Non-pigmented ciliary epithelial cell (primary cell): Measurements from ENCODE around the gene SIK2.
"Not testable (repeated sequence)": the region's sequence is repeated elsewhere in the genome, so short reads cannot be mapped to it uniquely, and the experiment has no call there.

Source experiments
- DNase-seq: peaks from one replicate; pipeline ENCODE4 v3.0.0-alpha.2; 2010; ENCODE audit warnings: low read depth

SIK2 gene

DNA sequence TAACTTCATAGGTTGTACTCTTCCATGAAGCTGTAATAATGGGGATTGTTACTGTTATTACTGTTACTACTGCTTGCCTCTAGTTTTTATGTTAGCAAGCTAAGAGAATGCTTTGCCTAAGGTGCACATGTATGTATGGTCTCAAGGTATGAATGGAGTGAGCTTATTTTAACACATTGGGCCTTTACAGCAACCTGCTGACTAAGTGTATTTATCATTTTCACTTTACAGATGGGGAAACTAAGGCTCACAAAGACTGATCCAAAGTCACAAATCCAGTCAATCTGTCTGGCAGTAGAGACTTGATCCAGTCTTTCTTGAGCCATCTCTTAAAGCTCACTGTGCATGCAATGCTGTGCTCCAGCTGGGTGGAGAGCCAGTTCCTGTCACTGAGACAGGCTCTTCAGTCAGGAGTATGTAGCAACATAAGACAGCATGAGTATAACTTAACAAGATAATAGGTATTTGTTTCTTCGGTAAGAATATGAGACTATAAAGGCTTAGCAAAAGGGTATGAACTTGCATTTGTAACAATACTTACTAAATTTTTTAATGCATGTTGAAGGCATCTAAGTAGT is 97.4 kb downstream of the SIK2 start:
- no peak for DNase-seq

DNA sequence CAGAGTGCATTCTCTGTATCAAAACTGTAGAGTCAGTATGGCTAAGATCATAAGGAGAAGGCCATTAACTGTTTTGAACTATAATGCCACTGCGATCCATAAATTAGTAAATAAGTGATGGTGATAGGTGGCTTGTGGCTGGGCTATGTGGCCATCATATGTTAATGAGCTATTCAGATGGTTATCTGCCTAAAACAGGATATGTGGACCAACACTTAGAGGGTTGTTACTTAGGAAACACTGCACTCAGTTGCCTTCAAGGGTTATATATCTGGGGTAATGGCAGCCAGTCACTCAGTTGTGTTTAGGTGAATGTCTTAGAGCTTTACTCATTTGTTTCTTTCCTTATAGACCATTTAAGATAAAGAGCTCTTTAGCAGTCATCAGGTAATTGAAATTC is 97.9 kb downstream of the SIK2 start:
- DNase-seq, result no peak

DNA sequence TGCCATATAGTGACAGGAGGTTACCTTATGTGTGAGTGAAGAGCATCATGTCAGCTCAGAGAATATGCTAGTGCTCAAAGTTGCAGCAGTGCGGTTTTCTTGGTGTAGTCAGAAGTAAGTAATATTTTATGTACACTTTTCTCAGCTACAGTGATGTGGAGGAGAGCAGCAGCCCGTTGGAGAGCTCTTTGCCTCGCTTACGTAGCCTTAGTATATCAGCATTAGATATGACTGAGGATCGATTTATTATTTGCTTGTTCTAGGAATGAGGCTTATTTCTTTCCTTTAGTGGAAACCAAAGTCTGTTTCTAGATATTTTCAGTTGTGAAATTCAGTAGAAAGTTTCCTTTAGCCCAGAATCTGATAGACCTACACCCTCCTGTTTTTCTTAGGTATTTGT is 100.4 kb downstream of the SIK2 start:
- DNase-seq, result no peak

DNA sequence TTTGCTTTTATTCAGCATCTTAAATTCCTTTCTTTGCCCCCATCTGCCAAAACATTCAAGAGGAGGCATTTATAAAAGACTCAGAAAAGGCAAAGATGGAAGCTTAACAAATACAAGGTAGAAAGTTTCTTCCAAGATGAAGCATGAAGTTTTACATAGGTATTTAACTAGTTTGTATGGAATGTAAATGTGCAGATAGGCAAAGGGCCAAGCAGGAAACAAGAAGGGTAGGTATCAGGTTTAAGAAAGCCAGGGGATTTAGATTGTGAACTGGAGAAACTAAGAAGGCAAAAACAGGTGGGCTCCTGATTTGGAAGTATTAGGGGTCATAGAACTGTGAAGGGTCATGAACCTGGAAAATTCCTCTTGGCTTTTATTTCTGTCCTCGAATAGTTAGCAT is 101.3 kb downstream of the SIK2 start:
- DNase-seq, result no peak

DNA sequence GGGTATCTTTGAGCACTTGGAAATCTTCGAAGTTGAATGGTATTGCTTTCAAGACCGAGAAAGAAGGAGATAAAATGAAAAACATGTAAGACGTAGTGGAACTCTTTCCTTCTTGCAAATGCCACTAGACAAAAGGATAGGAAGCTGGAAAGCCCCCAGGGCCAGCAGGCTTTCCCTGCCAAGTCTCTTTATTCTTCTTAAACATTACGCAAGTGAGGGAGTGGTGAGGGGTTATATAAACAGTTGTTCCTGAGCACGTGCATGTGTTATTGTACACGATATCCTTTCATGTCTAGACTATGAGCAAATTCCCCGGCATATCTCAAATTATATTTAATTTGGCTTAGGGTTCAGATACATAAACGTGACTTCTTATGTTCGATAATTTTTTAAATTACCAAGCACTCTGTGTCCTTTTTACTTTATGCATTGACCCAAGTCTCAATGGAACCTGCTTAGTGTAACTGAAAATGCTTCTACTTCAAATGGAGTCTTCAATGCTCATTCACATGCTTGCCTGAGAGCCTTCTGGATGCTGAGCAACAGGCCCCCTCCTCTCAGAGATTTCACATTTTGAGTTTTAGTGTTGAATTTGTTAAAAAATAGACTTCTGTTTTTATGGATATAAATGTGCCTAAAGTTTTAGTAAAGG is 104.9 kb downstream of the SIK2 start:
- no peak for DNase-seq

DNA sequence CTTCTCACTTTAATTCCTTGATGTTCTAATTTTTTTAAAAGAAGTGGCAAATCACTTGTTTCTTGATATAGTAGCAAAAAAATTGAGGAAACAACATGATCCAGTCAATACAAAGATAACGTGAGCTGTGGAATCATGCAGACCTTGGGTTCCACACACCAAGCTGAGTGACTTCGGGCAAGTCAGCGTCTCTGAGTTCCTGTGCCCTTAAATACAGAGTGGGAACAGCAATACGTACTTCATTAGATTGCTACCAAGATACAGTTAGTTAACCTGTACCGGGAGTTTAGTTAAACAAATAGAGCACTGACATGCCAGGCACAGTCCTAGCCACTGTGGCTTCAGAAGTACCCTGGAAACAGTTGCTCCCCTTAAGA is 105.4 kb downstream of the SIK2 start:
- no peak for DNase-seq

DNA sequence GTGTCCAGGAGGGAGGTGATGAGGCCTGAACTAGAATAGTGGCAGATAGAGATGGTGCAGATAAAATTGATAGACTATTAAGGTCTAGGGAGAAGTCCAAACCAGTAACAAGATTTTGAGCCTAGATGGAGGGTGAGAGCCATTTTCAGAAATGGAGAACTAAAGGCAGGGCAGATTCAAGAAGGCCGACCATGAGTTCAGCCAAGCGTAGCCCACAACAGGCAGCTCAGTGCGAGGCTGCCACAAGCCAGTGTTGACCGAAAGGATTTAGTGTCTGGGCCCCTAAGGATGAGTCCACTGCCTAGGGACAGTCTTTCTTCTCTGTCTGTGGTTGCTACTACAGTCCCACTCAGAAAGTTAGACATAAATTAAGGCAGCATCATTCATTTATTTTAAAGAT is 112.3 kb downstream of the SIK2 start:
- no peak for DNase-seq

DNA sequence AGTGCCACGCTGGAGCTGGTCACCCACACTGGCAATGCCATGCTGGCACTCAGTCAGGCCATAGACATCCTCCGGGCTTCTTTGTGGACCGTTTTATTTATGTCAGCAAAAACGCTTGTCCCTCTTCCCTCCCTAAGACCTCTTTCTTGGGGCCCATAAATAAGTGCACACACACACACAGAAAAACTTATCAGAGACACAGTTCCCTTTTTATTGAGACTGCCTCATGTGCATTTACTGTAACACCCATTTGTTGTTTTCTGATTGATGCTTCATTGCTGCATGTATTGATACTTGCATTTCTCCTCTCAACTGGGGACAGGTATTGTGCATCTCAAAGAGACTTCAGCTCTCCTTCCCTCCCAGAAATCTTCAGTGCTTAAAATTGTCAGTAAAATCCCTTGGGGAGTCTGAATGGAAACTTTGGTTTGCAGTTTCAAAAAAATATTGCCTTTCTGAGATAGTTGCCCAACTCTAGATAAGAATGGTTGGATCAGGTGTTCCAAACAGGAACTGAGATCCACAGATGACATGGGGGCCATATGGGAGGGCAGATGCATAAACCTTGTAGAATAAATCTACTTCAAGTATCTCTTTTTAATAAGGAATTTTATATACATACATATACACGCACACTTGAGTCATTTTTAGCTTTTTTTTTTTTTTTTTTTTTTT is 113.0 kb downstream of the SIK2 start:
- DNase-seq, result no peak

DNA sequence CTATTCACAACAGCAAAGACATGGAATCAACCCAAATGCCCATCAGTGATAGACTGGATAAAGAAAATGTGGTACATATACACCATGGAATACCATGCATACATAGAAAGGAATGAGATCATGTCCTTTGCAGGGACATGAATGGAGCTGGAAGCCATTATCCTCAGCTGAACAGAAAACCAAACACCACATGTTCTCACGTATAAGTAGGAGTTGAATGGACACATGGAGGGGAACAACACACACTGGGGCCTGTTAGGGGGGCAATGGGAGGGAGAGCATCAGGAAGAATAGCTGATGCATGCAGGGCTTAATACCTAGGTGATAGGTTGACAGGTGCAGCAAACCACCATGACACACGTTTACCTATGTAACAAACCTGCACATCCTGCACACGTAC is 115.4 kb downstream of the SIK2 start:
- not testable (repeated sequence) for DNase-seq

DNA sequence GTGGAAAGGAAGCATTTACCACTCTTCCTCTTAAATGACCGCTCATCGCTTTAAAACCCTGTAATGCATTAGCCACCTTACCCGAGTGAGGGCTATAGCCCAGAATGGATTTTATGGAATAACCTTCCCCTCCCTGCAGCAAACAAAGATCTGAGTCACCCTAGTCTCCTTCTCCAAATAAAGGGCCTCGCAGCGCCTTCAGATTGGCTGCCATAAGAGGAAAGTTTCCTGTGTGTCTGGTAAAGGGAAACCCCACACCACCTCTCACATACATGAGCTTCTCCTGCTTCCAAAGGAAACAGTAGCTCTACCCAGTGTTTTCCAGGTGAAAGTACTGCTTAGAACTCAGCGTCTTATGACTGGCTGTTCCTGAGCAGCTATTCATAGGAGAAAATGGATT is 116.2 kb downstream of the SIK2 start:
- DNase-seq, result peak; percentile 53

DNA sequence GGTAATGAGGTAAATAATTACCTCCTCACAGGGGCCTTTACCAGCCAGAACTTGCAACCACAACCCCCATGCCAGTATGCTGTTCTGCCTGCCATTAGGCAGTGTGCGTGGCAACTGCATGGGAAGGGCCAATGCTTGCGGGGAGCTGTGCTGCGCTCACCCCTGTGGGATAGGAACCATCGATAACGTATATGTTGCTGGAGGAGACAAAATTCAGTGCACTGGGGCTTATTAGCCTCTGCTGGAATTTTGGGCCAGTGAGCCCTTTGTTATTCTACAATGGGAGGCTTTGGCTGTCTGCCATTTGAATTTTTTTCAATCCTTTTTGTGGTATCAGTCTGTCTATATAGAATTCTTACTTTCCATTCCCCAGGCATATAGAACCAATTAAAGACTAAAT is 116.6 kb downstream of the SIK2 start:
- DNase-seq, result no peak

DNA sequence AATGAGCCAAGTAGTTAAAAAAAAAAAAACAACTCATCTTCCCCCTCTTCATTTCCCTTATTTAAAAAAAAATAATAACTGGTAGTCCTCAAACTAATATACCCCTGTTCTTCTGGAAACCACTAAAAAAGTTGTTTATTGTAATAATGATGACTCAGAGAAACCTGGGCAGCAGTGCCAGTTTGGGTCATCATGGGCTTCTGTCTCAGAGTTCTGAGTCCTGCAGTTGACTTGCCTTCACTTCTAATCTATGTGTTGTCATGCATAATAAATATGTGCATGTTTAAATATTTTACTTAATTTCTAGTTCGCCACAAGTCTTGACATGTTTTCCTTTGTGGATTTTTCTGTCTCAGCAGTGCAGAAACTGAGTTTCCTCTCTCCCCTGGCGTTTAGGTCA is 117.1 kb downstream of the SIK2 start:
- DNase-seq, result no peak

DNA sequence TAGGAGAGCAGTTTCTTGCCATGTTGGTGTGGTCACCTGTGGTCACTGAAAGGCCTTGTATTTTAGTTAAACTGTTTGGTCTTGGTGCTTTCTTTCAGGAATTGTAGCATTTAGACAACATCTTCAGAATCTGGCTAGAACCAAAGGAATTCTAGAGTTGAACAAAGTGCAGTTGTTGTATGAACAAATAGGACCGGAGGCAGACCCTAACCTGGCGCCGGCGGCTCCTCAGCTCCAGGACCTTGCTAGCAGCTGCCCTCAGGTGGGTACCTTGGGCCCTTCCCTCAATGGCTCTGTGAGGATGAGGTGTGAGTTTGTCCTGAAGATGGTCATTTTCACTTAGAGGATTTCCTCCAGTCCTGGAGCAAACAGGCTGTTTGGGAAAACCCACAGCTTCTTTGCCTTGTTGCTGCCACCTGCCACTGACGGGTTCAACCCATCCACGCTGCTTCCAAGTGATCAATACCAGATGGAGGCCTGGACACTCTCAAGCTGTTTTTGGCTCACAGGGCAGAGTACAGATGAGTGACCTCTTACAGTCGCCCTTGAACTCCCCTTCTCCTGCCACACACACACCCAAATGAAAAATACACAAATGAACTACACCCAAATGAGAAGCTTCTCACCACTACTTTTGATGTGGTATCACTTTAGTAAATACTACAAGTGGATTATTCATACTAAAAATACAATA is 118.7 kb downstream of the SIK2 start:
- no peak for DNase-seq

DNA sequence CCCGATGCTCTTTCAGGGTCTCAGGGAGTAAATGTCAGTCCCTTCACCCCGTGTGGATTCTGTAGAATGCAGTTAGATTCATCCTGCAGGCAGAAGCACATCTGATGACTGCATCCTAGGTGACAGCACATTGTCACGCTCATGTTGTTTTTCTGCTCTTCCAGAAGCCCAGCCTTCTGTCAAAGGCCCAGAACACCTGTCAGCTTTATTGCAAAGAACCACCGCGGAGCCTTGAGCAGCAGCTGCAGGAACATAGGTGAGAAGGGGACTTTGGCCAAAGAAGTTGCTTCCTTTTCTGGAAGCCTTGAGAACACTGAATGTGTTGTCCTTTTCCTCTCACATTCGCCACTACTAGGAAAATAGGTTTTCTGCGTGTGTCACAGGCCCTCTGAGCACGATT is 120.3 kb downstream of the SIK2 start:
- DNase-seq, result no peak

DNA sequence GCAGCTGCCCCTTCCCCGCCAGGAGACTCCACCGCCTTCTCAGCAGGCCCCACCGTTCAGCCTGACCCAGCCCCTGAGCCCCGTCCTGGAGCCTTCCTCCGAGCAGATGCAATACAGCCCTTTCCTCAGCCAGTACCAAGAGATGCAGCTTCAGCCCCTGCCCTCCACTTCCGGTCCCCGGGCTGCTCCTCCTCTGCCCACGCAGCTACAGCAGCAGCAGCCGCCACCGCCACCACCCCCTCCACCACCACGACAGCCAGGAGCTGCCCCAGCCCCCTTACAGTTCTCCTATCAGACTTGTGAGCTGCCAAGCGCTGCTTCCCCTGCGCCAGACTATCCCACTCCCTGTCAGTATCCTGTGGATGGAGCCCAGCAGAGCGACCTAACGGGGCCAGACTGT is 121.3 kb downstream of the SIK2 start:
- DNase-seq, result no peak

DNA sequence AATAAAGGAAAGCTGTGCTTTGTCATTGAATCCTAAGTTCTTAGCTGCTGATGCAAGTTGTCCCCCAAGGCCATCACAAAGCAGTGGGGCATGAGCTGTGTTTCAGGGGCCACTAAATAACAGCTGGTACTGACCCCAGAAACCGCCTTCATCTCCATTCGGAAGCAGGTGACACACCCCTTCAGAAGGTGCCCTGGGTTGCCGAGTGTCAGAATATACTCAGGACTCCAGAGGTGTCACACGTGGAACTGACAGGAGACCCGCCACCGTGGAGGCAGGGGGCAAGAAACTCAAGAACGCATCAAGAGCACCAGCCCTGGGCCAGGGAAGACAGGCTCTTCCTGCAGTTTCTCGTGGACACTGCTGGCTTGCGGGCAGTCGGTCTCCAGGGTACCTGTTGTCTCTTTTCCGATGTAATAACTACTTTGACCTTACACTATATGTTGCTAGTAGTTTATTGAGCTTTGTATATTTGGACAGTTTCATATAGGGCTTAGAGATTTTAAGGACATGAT is 122.4 kb downstream of the SIK2 start:
- DNase-seq, result no peak

DNA sequence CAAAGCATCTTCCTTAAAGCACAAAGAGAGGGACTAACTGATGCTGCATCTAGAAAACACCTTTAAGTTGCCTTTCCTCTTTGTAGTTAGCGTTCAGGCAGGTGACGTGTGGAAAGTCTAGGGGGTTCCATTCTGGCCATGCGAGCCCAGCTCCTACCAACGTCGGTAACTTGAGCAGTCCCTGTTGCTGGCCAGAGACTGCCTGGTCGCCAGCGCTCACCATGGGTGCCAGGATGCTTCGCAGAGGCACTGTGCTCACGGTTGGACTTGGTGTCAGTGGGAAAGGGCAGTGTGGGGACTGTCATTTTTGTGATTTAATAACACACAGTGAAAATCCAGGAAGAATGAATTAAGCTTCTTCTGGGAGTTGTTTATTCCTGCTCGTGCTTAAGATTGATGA is 123.4 kb downstream of the SIK2 start:
- no peak for DNase-seq

DNA sequence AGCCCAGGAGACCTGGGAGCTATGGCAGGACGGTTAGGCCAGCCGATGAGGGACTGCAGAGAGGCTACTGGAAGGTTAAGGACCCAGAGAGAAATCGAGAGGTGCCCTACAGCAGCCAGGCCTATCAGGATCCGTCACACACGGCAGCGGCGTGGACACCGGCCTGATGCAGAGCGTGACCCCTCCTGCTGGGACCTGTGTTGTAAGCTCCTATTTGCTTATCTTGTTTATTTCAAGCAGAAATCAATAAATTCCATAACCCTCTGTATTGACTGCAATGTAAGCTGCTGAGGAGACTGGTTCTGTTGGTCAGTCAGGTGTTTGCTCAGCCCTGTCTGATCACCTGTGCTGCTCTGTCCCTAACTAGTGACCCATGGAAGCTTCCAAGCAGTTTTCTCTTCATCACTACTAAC is 124.1 kb downstream of the SIK2 start:
- DNase-seq, result no peak

DNA sequence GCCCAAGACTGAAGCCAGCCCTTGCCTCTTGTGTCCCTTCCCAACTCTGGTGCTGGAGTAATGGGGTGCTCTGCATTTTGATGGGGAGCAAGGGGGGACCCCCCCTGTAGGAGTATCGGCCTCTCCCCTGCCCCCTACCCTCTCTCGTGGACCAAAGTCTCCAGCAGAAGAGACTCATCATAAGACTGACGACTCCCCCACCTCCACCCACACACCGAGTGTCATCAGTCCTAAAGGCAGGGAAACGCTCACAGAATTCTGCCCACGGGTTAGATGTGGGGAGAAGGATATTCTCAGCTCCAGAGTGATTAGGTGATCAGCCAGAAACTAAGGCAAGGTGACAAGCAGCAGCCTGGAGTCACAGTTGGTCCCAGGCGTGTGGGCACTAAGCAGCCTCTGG is 125.2 kb downstream of the SIK2 start:
- no peak for DNase-seq

DNA sequence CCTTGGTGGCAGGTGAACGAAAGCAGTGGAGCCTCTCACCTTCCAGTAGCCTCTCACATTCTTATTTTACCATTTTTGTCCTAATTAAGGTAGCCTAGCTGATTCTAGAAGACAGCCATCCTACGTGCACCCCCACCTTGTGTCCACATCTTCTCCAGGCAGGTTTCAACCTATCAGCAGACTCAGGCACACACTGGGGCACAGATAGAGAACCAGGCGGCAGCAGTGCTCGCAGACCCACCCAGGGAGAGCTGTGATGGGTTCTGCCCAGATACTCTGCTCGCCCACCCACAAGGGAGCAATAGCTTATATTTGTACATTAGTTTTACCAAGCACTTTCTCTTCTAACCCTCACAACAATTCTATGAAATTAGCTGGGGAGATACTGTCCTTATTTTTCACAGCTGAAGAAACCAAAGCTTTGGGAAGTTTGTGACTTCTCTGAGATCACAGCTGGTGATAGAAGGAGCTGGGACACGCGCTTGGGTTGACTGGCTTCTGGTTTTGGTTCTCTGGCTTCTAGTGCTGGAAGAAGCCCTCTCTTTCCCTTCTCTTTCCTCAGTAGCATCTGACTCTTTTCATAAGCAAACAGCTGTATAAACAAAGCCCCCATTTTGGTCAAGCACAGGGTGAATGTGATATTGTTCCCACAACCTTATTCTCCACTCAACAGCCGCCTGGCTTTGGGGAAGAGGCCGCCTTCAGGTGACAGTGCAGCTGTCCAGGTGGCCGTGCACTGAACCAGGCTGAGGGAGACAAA is 127.0 kb downstream of the SIK2 start:
- no peak for DNase-seq

DNA sequence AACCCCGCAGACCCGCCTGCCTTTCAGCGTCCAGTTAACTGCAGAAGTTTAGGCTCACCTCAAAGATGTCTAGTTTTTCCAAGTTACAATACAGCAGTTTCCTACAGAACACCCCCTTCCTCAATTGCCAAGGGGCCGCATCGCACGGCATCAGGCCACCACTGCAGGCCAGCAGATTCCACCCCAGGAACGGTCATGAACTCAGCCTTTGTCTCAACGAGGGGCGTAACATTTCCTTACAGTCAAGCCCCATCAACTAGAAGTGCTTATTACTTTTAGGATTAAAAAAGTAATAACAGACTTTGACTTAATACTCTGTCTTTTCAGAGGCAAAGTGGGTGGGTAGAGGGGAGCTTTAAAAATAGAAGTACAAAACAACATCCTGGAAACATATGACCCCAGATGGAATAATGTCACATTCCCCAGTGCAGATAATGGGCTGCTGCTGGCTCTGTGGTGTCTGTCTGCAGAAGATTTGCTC is 127.6 kb downstream of the SIK2 start:
- no peak for DNase-seq
